HG03575 (cell line): Measurements from ENCODE around the gene GH2.
A peak's percentile ranks its signal among the peaks of the same experiment; 100 is the strongest.
"Not testable (repeated sequence)": the region's sequence is repeated elsewhere in the genome, so short reads cannot be mapped to it uniquely, and the experiment has no call there.

ENCODE experiments used
- ATAC-seq: cut with Tn5 transposase; IDR thresholded peaks from one replicate; pipeline ENCODE4 v1.9.1; 2021; ENCODE audit not compliant: unreplicated experiment, insufficient number of reproducible peaks, low FRiP score; ENCODE audit errors: extremely low read depth

Gene GH2

DNA sequence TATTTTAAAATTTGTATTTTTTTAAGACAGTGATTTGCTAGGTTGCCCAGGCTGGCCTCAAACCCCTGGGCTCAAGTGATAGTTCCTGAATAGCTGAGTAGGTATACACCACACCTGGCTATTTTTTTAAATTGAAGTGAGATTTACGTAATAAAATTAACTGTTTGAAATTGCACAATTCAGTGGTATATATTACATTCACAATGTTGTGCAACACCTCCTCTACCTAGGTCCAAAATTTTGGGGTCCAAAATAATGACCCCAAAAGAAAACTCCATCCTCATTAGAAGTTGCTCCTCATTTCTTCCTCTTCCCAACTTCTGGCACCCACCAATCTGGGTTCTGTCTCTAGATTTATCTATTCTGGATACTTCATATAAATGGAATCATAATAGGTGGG is 36.2 kb downstream of the GH2 start:
- no peak for ATAC-seq

- no peak for ATAC-seq
Observed at GRCh38 chr17:63843910-63844677, 37.6 kb downstream of the GH2 start.

DNA sequence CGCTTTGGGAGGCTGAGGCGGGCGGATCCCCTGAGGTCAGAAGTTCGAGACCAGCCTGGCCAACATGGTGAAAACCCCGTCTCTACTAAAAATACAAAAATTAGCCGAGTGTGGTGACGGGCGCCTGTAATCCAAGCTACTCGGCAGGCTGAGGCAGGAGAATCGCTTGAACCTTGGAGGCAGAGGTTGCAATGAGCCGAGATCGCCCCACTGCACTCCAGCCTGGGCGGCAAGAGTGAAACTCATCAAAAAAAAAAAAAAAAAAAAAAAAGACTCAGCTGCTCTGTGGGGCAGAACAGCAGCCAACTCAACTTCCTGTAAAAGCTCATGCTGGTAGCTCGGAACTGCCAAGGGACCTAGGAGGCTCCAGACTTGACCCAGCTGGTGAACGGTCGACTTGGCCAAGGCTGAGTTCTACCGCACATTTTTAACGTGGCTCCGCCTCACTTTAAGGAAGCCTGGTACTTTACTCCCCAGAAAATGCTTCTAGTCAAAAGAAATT is 38.3 kb downstream of the GH2 start:
- ATAC-seq = not testable (repeated sequence)

DNA sequence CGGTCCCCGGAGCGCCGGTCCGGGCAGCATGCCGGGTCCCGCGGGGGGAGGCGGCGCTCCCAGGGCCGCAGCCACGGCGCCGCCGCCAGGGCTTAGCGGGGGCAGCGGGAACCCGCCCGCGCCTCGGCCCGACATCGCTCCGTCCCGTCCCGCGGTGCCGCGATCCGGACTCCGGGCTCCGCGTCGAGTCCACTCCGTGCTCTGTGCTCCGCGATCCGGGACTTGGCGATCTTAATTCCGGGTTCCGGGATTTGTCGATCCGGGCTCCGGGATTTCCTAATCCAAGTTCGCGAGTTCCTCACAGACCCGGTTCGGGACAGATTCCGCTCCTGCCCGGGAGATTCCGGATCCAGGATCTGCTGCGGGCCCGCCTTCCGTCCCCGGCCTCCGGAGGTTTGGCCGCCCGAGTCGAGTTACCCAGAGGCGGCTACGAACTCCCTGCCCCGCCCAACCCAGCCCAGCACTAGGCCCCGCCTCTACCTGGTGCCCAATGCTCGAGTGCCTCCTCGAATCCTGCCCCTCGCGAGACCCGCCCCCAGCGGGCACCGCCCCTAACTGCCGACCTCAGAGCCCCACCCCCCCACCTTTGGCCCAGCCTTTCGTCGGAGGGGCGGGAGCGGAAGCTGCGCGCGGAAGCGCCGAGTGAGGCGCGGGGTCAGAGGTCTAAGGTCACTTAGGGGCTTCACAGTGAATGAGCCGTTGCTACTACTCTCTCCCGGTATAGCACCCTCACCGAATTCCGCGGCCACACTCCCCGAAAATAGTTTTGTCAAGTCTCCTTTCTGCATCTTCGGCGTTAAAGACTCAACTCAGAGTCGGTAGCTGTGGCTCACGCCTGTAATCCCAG is 39.0 kb downstream of the GH2 start, which contains the start of gene SMARCD2:
SMARCD2 (minus strand) TSS at position 146 of the 847 bp plus-strand sequence; CDS start at position 135, 11 bp downstream.
- peak; percentile 34 for ATAC-seq

DNA sequence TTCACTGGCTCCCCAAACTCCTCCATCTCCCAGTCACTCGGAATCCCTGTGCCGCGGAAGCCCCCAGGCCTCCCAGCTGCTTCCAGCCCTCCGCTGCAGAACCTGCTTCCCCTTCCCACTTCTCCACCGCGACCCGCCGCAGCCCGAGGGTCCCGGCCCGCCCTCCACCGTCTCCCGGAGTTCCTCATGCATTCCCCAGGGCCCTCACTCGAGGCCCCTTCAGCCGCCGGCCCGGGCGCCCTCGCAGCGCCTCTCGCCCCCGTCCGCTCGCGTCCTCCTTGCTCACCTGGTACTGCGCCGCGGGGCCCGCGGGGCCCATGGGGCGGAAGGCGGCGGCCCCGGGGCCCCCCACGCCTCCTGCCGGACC is 39.6 kb downstream of the GH2 start:
- ATAC-seq = no peak

DNA sequence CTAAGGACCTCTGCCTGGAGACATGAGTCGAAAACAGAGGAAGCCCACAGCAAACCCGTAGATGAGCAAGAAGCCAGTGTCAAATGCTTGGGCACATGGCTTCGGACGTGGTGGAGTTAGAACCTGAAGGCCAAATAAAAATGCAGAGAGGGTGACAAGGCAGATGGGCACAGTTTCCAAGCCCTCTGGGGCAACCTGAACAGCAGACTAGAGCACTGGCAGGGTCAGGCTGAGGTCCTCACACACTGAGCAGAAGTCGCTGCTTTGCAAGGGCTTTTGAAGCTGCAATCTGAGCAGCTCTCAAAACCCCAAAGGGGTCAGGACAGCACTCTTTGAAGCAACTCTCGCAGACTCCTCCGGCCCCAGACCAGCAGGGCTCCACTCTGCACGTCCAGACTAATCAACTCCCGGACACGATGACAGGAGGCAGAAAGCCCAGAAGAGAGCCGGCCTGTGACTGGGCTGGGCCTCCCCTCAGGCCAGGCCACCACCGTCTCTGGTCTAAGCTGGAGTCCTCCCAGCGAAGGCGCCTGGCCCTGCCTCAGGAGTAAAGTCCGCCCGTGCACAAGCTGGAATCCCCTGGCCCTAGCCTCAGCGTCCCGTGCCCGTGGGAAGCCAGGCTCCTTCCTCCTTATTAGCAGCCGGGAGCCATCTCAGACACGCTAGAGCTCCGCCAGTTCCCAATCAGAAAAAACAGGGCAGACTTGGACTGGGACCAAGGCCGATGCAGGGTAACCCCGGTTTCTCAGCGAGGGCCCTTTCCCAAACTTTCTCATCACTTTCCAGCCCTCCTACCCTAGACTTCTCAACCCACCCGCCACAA is 40.2 kb downstream of the GH2 start:
- no peak for ATAC-seq

DNA sequence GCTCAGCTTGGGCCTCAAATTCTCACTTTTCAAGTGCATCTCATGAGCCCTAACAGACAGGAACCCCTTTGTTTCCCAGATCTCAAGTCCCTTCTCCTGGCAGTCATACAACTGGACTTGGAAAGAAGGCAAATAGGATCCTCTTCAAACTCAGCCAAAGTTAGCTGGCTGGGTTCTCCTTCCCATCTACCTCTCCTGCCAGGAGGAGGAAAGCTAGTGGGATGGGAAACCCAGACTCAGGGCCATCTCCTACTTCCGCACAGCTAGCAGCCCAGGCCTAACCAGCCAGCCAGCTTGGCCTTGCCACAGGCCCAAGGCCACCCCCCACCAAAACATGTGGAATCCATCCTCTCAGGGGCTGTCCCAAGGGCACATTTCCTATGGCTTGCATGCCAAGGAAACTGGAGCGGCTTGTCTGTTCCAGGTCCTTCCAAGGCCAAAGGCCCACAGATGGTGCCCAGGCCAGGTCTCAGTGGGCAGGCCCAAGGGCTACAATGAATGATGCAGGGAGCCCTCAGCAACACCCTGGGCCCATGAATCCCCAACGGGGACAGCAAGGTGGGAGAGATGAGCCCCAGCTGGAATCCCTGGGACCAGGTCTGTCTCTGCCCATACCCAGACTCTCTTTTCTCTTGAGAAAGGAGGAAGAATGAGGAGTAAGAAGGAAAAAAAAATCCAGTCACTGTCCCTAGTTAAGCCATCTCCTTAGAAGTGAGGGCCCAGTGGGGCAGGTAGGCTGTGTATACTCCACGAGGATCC is 41.0 kb downstream of the GH2 start:
- ATAC-seq = no peak

- no peak for ATAC-seq
Observed at GRCh38 chr17:63838631-63839171, 43.0 kb downstream of the GH2 start.

GRCh38 chr17:63837962-63838600 is 43.7 kb downstream of the GH2 start:
- ATAC-seq = no peak

- no peak for ATAC-seq
Observed at GRCh38 chr17:63837480-63837879, 44.3 kb downstream of the GH2 start.

DNA sequence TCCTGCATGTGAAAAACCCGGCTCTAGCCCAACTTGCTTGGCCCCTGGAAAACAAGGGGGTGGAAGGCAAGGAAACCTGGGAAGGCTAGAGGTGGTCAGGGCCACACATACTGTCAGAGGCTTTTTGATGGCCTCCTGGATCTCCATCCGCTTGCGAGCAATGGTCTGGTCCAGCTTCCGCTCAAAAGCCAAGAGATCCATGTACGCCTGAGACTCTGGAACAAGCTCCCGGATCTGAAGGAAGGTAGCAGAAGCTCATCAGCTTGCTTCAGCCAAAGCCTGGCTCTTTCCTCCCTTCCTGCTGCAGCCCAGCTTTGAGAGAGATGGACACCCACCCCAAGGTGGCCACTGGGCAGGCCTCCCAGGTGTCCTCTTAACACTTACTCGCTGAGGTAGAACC is 44.9 kb downstream of the GH2 start:
- ATAC-seq = no peak

- no peak for ATAC-seq
Observed at GRCh38 chr17:63835167-63835720, 46.5 kb downstream of the GH2 start.

DNA sequence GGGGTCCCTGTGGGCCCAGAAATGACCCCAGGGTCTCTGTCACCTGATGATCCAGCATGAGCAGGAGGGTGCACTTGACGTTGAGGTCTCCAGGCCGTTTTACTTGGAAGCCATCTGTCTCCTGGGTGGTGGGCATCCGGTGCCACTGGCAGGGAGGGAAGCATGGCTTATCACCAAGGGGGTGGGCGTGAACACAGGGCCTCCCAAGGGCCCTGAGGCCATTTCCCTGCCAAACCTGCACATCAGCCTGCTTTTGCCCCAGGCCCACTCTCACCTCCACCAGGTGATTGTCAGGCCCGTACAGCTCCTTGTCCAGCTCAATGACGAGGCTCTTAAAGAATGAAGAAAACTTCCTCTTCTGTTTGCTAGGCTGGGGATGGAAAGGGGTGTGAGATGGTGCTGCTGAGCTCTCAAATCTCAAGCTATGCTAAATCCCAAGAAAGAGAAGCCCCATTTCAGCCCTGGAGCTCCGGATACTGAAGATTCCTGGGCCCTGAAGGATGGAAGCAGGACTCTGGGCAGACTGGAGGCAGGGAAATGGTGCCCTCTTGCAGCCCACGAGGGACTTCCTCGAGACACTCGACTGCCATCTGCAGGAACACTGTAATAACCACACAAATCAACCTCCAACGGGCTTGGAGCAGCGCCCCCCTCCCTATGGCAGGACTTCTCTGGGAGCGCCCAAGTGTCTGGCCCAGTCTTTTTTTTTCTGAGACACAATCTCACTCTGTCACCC is 47.1 kb downstream of the GH2 start:
- no peak for ATAC-seq

DNA sequence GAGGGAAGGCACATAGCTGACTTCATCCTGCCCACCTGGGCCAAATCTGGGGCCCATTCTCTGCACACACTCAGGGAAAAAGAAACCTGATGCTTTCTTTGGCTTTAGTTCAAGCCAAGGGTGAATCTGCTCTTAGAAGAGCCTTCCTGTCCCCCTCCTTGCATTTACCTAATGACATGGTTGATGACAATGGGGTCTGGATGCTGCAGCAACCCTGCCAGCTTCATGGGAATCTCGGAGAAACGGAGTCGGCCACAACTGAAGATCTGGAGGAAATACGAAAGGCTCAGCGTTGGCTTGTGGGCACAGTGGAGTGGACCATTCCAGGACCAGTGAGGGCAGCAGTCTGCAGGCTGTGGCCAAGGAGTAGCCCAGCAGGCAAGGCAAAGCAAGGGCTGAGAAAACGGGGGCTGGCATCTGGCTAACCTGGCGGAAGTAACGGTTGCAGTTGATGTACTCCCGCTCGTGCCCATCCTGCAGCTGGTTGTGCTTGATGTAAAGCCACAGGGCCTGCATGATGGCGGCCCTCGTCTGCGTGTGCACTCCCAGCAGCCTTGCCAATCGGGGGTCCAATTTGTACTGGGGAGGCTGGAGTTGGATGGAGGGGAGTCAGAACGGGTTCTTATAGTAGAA is 47.9 kb downstream of the GH2 start:
- ATAC-seq = no peak

DNA sequence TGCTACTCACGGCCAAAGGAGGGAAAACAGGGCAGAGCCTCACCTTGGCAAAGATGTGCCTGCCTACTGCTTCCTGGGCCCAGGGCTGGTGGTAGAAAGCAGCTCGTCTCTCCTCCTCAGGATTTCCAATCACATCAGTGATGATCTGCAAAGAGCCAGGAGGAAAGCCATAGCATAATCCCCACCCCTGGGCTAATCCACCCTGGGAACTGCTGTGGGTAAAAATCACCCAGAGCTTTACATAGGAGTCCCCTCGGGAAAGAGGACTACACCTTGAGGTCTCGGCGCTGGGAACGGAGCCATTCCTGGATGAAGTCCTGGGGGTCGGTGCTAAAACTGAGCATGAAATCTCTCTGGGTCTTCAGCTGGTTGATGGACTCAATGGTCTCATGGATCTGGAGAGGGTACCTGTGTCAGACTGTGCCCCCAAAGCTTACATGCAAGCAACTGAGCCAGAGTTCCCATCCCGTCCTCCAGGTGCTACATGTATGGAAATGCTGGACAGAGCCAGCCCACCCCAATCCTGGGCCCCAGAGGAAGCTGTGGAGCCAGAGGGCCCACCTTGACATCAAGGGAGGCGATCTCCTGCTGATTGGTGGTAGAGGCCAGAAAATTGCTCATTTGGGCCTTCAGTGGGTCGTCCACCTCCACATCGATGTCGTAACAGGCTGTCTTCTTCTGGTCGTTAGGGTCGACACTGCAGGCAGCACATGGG is 48.6 kb downstream of the GH2 start:
- no peak for ATAC-seq

GRCh38 chr17:63832455-63832854 is 49.3 kb downstream of the GH2 start:
- no peak for ATAC-seq
